C4-2B (cell line): Measurements from ENCODE around the gene TBCE.

ENCODE experiments used
- ZFX ChIP-seq: fragments of 450-650 bp; IDR thresholded peaks from 2 replicates; pipeline ENCODE4 v1.6.1; 2017
- TF ChIP-seq, protein P1 (sequence below): fragments of 450-650 bp; conservative IDR thresholded peaks from 2 replicates; pipeline ENCODE4 v1.5.1; 2017; ENCODE audit warnings: mild to moderate bottlenecking

- TF ChIP-seq, protein P1, sequence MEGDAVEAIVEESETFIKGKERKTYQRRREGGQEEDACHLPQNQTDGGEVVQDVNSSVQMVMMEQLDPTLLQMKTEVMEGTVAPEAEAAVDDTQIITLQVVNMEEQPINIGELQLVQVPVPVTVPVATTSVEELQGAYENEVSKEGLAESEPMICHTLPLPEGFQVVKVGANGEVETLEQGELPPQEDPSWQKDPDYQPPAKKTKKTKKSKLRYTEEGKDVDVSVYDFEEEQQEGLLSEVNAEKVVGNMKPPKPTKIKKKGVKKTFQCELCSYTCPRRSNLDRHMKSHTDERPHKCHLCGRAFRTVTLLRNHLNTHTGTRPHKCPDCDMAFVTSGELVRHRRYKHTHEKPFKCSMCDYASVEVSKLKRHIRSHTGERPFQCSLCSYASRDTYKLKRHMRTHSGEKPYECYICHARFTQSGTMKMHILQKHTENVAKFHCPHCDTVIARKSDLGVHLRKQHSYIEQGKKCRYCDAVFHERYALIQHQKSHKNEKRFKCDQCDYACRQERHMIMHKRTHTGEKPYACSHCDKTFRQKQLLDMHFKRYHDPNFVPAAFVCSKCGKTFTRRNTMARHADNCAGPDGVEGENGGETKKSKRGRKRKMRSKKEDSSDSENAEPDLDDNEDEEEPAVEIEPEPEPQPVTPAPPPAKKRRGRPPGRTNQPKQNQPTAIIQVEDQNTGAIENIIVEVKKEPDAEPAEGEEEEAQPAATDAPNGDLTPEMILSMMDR: no peak
- no peak for TF ChIP-seq ZFX
These were observed 27.5 kb upstream of the TBCE start for GRCh38 chr1:235339746-235340145.
